ENCODE measurements around the gene CEP97. TPM values are rescaled to one million over a fixed set of nuclear protein-coding genes. Genes with fewer than 3 reads are reported as not detected.
"Not testable (repeated sequence)": the region's sequence is repeated elsewhere in the genome, so short reads cannot be mapped to it uniquely, and the experiment has no call there.

CEP97 gene
- 10 to 100 TPM; 13.6 to 19.8 (median 17.2) TPM for polyA plus RNA-seq (ENCODE audit: insufficient read length in 4 of 4)

DNA sequence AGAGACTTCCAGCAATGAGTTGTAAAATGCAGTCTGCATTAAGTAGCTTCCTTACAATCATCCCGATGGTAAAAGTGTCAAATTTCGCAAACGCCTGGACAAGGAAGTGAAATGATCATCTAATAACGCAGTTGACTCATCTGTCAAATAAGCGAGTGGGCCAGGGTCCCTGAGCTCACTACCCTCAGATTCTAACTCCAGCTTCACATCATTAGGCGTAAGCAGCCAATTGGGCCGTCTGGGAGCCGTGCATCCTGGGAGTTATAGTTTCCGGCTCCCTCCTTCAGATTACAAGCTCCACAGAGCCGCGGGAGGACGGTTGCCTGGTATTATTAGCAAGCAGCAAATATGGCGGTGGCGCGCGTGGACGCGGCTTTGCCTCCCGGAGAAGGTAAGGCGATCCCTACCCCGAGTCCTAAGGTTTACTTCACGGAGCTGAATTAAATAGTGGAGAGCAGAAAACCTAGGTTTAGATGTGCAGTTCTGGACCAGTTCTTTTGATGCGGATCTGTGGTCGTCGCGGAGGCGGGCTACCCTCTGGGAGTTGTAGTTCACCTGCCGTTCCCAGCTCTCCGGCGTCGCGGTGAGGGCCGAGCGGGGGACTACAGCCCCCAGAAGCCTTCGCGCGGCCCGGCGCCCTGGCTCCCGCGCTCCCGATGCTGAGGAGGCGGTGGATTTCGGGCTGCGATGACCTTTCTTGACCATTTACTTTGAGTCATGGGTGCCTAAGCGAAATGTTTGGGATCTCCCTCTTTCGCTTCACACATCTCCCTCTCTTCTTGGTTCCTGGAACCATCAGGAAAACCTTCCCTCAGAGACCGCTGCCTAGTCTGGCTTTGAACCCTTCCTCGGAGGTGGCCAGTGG, at the start of gene CEP97:
CEP97 (plus strand) TSS at position 286 of the 865 bp plus-strand sequence; CDS start at position 349, 63 bp downstream.
- DNase-seq (ENCODE audit: low read depth in 4 of 4, low spot score in 3 of 4), result peak; percentile 82 to 91 (median 86)

DNA sequence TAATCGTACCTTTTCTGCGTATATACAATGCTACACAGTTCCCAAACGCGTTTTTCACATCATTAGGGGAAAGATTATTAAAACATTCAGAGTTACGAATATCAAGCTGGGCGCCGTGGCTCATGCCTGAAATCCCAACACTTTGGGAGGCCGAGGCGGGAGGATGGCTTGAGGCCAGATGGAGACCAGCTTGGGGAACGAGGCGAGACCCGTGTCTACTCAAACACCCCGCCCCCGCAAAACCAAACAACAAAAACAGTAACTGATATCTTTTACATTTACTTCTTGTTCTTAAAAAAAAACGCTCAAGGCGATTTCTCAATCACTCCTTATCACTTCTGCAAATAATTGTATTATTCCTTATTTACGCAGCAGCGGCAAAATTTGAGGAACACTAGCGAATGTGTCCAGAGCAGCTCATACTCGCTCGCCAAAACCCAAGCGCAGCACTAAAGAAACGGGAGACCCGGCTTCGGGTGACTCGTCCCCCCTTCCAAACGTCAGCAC, 48.7 kb upstream of the CEP97 start:
- DNase-seq (ENCODE audit: low read depth in 4 of 4, low spot score in 3 of 4), result no peak

GRCh38 chr3:101676216-101676764, 48.1 kb upstream of the CEP97 start:
- DNase-seq (ENCODE audit: low read depth in 4 of 4, low spot score in 3 of 4), result peak; percentile 87 to 91 (median 90)

- DNase-seq (ENCODE audit: low read depth in 4 of 4, low spot score in 3 of 4), result peak; percentile 99 to 100 (median 100)
Observed at GRCh38 chr3:101676765-101677435, 47.5 kb upstream of the CEP97 start, which contains the start of gene ZBTB11. TSS of gene ZBTB11 (minus strand) at chr3:101677132. CDS start at chr3:101676914, 218 bp downstream.

GRCh38 chr3:101677436-101678286, 46.8 kb upstream of the CEP97 start:
- DNase-seq (ENCODE audit: low read depth in 4 of 4, low spot score in 3 of 4), result no peak

- DNase-seq (ENCODE audit: low read depth in 4 of 4, low spot score in 3 of 4), result not testable (repeated sequence)
Observed at GRCh38 chr3:101678837-101679236, 45.6 kb upstream of the CEP97 start.

DNA sequence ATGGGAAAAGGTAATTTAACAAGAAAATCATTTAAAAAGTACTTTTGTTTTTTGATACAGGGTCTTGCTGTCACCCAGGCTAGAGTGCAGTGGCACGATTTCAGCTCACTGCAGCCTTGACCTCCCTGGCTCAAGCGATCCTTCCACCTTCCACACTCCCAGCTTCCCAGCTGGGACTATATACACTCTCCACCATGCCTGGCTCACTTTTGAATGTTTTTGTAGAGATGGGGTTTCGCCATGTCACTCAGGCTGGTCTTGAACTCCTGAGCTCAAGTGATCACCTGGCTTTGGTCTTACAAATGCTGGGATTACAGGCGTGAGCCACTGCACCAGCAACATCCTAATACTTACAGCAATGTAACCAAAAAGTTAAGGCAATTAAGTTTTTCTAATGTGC, 43.9 kb upstream of the CEP97 start:
- no peak for DNase-seq (ENCODE audit: low read depth in 4 of 4, low spot score in 3 of 4)

GRCh38 chr3:101685050-101685400, 39.4 kb upstream of the CEP97 start:
- DNase-seq (ENCODE audit: low read depth in 4 of 4, low spot score in 3 of 4), result no peak

GRCh38 chr3:101685870-101686307, 38.5 kb upstream of the CEP97 start:
- DNase-seq (ENCODE audit: low read depth in 4 of 4, low spot score in 3 of 4), result no peak

- no peak for DNase-seq (ENCODE audit: low read depth in 4 of 4, low spot score in 3 of 4)
Observed at GRCh38 chr3:101687142-101687931, 37.1 kb upstream of the CEP97 start.

DNA sequence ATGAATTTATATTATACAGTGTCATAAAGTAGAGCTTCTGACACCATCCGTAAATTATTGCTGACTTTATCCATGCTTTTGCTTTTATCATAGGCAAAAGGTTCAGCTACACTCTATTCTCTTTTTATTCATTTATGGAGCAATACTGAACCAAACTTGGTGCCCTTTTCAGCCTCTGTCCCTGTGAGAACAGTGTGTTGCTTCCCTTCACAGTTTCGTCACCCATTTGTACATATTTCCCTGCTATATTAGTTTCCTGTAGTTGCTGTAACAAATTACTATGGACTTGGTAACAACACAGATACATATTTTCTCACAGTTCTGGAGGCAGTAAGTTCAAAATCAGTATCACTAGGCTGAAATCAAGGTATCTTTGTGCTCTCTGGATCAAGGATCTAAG, 35.1 kb upstream of the CEP97 start:
- DNase-seq (ENCODE audit: low read depth in 4 of 4, low spot score in 3 of 4), result no peak

- no peak for DNase-seq (ENCODE audit: low read depth in 4 of 4, low spot score in 3 of 4)
Observed at GRCh38 chr3:101690972-101691371, 33.4 kb upstream of the CEP97 start.

GRCh38 chr3:101691685-101692671, 32.4 kb upstream of the CEP97 start:
- DNase-seq (ENCODE audit: low read depth in 4 of 4, low spot score in 3 of 4), result not testable (repeated sequence)

DNA sequence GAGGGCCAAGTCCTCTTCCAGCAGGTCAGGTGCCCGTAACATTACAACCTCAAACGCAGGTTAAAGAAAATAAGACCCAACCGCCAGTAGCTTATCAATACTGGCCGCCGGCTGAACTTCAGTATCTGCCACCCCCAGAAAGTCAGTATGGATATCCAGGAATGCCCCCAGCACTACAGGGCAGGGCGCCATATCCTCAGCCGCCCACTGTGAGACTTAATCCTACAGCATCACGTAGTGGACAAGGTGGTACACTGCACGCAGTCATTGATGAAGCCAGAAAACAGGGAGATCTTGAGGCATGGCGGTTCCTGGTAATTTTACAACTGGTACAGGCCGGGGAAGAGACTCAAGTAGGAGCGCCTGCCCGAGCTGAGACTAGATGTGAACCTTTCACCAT, 30.9 kb upstream of the CEP97 start:
- not testable (repeated sequence) for DNase-seq (ENCODE audit: low read depth in 4 of 4, low spot score in 3 of 4)

GRCh38 chr3:101694836-101695235, 29.6 kb upstream of the CEP97 start:
- not testable (repeated sequence) for DNase-seq (ENCODE audit: low read depth in 4 of 4, low spot score in 3 of 4)

DNA sequence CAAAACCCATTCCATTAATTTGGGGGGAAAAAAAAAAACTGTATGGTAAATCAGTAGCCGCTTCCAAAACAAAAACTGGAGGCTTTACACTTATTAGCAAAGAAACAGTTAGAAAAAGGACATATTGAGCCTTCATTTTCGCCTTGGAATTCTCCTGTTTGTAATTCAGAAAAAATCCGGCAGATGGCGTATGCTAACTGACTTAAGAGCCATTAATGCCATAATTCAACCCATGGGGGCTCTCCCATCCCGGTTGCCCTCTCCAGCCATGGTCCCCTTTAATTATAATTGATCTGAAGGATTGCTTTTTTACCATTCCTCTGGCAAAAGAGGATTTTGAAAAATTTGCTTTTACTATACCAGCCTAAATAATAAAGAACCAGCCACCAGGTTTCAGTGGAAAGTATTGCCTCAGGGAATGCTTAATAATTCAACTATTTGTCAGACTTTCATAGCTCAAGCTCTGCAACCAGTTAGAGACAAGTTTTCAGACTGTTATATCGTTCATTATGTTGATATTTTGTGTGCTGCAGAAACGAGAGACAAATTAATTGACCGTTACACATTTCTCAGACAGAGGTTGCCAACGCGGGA, 28.5 kb upstream of the CEP97 start:
- DNase-seq (ENCODE audit: low read depth in 4 of 4, low spot score in 3 of 4), result peak in 1 of 4 donors; percentile 51

DNA sequence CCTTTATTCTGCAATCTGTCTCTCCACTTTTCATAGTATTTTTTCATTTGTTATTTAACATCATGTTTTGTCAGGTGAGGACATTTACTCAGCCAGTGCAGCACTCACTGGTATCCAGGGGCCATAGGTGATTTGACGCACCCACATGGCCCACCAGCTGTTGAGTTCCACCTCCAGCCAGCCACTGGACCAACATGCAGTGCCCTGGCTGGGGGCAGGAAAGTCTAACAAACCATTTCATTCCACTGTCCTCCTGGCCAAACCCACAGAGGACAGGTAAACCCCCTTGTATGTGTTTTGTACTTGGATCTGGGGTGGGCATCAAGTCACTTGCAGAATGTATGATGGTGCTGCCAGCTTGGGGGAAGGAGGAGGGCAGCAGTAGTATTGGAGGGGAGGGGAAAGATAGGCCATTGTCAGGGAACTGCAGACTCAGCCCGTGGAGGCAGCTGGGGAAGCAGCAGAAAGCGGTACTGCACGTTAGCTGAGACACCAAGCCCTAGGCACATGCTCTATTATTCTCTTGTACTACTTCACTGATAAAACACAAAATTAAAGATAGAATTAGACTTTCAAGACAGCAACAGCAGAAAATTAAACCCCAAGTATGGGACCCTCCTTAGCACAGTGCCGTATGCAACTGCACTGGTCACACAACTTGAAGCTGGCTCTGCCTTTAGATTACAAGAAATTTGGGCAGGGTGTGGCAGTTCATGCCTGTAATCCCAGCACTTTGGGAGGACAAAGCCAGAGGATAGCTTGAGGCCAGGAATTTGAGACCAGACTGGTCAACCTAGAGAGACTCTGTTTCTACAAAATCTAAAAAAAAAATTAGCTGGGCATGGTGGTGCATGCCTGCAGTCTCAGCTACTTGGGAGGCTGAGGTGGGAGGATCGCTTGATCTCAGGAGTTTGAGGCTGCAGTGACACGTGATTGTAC, 22.4 kb upstream of the CEP97 start:
- DNase-seq (ENCODE audit: low read depth in 4 of 4, low spot score in 3 of 4), result no peak
